Sigmoid colon (tissue), 7 donors: ENCODE results near the gene DNAJC17. TPM values are rescaled to one million over a fixed set of nuclear protein-coding genes. Genes with fewer than 3 reads are reported as not detected.
A peak's percentile ranks its signal among the peaks of the same experiment; 100 is the strongest.

ENCODE experiments used
- DNase-seq: peaks from one replicate; pipeline ENCODE4 v3.0.0-alpha.2; 2019
- H3K27ac ChIP-seq, 4 donors: fragments of 200-600 bp; sonication (generic); one replicate each; pipeline ENCODE4 v1.5.1; 2016 to 2019; ENCODE audit warnings: mild to moderate bottlenecking in 1 of 4
- H3K27me3 ChIP-seq, 3 donors: fragments of 200-600 bp; sonication (generic); one replicate each; pipeline ENCODE4 v1.5.1; 2019; ENCODE audit warnings: mild to moderate bottlenecking in 1 of 3
- H3K36me3 ChIP-seq, 4 donors: fragments of 200-600 bp; sonication (generic); one replicate each; pipeline ENCODE4 v1.5.1; 2016 to 2019
- H3K4me1 ChIP-seq, 4 donors: fragments of 200-600 bp; sonication (generic); one replicate each; pipeline ENCODE4 v1.5.1; 2017 to 2019
- H3K4me3 ChIP-seq, 4 donors: fragments of 200-600 bp; sonication (generic); one replicate each; pipeline ENCODE4 v1.5.1; 2017 to 2019; ENCODE audit warnings: mild to moderate bottlenecking in 2 of 4, moderate library complexity in 1 of 4
- H3K9me3 ChIP-seq, 4 donors: fragments of 200-600 bp in 3 of 4; sonication (generic) in 3 of 4; one replicate each; pipeline versions ENCODE4 v1.5.1 to v1.6.1; 2013 to 2019
- EP300 ChIP-seq, 4 donors: sonication (generic); formaldehyde crosslinking; IDR thresholded peaks; one replicate each; pipeline ENCODE4 v1.6.1; 2017; ENCODE audit warnings: antibody characterized with exemption in 4 of 4
- POLR2A ChIP-seq, 2 donors: fragments of 450-650 bp; IDR thresholded peaks; one replicate each; pipeline ENCODE4 v1.6.1; 2016; ENCODE audit warnings: antibody characterized with exemption in 2 of 2, mild to moderate bottlenecking in 2 of 2, moderate library complexity in 2 of 2
- POLR2AphosphoS5 ChIP-seq, 4 donors: sonication (generic); formaldehyde crosslinking; IDR thresholded peaks; one replicate each; pipeline ENCODE4 v1.6.1; 2017; ENCODE audit warnings: antibody characterized with exemption in 4 of 4
- WGBS, 2 donors: extraction: QIAGEN DNeasy Blood & Tissue Kit; methylation state at CpG; one replicate each; pipeline ENCODE4 v1.1.7; 2013; 5-methylcytosine and 5-hydroxymethylcytosine counted together
- intact Hi-C: fragments of 100-400 bp; cut with DNase I; formaldehyde crosslinking; loops from one replicate; pipeline ENCODE4 v1.15.1; 2023
- polyA plus RNA-seq, 3 donors: library from polyadenylated mRNA; stranded (reverse); fragments of 200-250 nt; gene quantifications; one replicate each; pipeline ENCODE4 v1.2.3, GENCODE V29; 2013
- total RNA-seq, 4 donors: library from RNA; depleted of rRNA; stranded (reverse); fragments of >200 nt; gene quantifications; one replicate each; pipeline ENCODE4 v1.1.0, GENCODE V29; 2016
- TF ChIP-seq, protein P1 (sequence below), 4 experiments: fragments of 450-650 bp in 3 of 4; fragments of 200-600 bp in 1 of 4; IDR thresholded peaks; one replicate each; pipeline ENCODE4 v1.5.1; 2016 to 2019; ENCODE audit warnings: antibody characterized with exemption in 4 of 4, mild to moderate bottlenecking in 3 of 4, moderate library complexity in 2 of 4
- donor health status: healthy with polysubstance abuse.
- donor health status: Bipolar disorder and iron deficiency.
- donor health status: healthy.

Gene DNAJC17
- total and polyA plus RNA-seq, 7 donors = 9.1 to 56.4 (median 25.8) TPM

DNA sequence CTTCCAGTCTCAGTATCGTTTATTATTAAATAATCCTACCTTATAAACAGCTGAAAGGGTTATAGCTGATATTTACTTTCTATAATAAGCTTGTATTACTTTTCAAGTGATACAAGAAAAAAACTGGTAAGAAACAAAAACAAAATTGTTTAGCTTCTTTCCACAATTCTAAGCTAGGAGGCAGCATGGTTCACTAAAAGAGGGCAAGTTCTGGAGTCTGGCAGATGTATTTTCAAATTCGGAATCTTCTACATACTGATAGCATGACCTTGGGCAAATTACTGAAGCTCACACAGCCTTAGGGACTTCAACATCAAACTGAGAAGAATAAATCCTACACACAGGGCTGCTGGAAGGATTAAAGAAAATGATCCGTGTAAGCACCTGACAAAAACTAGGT, 22.1 kb downstream of the DNAJC17 start:
- H3K36me3 ChIP-seq = no peaks in the 10 kb centered on the region
- no peak overlapping the region for H3K4me3 ChIP-seq
- intact Hi-C loops = no loop called here
- H3K27ac ChIP-seq = no peak overlapping the region
- TF ChIP-seq POLR2AphosphoS5 (IDR thresholded peaks at IDR 0.05) (no peak), EP300 (IDR thresholded peaks at IDR 0.05) (no peak), POLR2A (IDR thresholded peaks at IDR 0.05) (no peak)
- TF ChIP-seq, protein P1, sequence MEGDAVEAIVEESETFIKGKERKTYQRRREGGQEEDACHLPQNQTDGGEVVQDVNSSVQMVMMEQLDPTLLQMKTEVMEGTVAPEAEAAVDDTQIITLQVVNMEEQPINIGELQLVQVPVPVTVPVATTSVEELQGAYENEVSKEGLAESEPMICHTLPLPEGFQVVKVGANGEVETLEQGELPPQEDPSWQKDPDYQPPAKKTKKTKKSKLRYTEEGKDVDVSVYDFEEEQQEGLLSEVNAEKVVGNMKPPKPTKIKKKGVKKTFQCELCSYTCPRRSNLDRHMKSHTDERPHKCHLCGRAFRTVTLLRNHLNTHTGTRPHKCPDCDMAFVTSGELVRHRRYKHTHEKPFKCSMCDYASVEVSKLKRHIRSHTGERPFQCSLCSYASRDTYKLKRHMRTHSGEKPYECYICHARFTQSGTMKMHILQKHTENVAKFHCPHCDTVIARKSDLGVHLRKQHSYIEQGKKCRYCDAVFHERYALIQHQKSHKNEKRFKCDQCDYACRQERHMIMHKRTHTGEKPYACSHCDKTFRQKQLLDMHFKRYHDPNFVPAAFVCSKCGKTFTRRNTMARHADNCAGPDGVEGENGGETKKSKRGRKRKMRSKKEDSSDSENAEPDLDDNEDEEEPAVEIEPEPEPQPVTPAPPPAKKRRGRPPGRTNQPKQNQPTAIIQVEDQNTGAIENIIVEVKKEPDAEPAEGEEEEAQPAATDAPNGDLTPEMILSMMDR (IDR thresholded peaks at IDR 0.05) = no peak
- DNase-seq = no peak
- WGBS, 2 donors = 46 to 77% methylated on average over 3 of the region's 3 CpGs
- no peaks in the 10 kb centered on the region for H3K9me3 ChIP-seq
- H3K27me3 ChIP-seq = no peaks in the 10 kb centered on the region
- peaks cover 0 to 10% (median 3%) of the 10 kb centered on the region in 4 donors for H3K4me1 ChIP-seq

DNA sequence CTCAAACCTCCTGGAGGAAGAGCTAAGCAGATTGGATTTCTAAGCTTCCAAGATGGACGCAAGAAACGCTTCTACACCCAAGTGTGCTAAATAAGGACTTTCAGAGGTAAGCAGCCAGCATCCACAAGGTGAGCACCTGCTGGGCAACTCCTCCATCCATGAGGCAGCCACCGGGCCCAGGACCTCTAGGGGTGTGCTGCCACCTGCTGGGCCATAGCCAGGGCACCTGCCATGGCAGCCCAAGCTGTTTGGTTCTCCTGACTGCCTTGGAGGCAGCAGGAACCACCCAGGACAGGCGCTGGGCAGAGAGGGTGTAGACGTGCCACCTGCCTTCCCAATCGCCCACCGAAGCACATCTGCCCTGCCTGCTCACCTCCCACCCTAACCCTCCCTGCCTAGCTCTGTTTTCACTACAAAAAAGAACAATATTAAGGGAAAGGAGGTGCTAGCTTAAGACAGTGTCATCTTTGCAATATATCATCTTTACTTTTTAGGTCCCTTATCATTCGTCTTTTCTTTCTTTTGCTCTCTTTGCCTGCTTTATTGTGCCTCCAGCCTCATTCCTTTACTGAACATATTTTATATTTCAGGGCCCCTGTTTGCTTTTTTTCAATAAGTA, 24.6 kb downstream of the DNAJC17 start:
- intact Hi-C loops = no loop called here
- H3K27ac ChIP-seq = no peak overlapping the region

DNA sequence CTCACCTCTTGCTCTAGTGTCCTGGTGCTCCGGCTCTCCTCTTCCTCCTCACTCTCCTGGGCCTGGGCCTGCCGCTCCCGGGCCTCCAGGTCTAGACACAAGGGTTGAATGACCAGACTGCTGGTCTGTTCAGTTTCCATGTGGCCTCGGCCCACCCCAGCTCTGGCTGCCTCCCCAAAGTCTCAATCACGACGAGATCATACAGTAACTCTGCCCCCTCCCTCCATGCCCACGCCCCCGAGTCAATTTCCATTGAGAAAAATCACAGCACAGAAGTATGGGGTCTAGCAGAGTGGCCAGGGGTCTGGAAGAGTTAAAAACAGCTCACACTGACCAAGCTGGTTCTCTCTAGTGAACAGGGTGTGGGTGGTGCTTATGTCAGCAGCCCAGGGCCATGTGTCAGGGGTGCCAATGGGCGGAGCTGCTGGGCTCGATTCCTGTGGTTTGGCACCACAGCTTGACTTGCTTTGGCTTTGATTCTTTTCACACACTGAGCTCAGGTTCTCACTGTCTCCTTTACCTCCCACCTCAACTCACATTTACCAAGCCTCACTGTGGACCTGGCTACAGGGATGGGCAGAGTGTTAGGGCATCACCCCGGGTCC, 30.6 kb downstream of the DNAJC17 start:
- whole genome bisulfite sequencing, 2 donors = 81 to 84% methylated on average over 11 of the region's 11 CpGs
- no peak overlapping the region for H3K4me3 ChIP-seq
- H3K9me3 ChIP-seq = no peaks in the 10 kb centered on the region
- TF ChIP-seq, protein P1 (IDR thresholded peaks at IDR 0.05) = no peak
- TF ChIP-seq POLR2AphosphoS5 (IDR thresholded peaks at IDR 0.05) (no peak), POLR2A (IDR thresholded peaks at IDR 0.05) (no peak)
- no peak overlapping the region for H3K27ac ChIP-seq
- H3K4me1 ChIP-seq = no peaks in the 10 kb centered on the region
- peaks cover 34 to 85% (median 56%) of the 10 kb centered on the region in 4 donors for H3K36me3 ChIP-seq
- intact Hi-C loops = no loop called here
- no peak for DNase-seq
- H3K27me3 ChIP-seq = no peaks in the 10 kb centered on the region

More for the DNA sequence above, 24.6 kb downstream of the DNAJC17 start:
- WGBS, 2 donors = 15 to 47% methylated on average over 8 of the region's 8 CpGs
- H3K9me3 ChIP-seq = no peaks in the 10 kb centered on the region
- DNase-seq = no peak
- no peak overlapping the region for H3K4me3 ChIP-seq
- no peak for TF ChIP-seq EP300 (IDR thresholded peaks at IDR 0.05)
- TF ChIP-seq, protein P1 (IDR thresholded peaks at IDR 0.05) = peak in 3 of 4 experiments; percentile 20 to 33 (median 31)
- H3K27me3 ChIP-seq = no peaks in the 10 kb centered on the region
- peaks cover 10 to 24% (median 14%) of the 10 kb centered on the region in 4 donors for H3K36me3 ChIP-seq
- H3K4me1 ChIP-seq = peaks cover 0 to 10% (median 3%) of the 10 kb centered on the region in 4 donors

DNA sequence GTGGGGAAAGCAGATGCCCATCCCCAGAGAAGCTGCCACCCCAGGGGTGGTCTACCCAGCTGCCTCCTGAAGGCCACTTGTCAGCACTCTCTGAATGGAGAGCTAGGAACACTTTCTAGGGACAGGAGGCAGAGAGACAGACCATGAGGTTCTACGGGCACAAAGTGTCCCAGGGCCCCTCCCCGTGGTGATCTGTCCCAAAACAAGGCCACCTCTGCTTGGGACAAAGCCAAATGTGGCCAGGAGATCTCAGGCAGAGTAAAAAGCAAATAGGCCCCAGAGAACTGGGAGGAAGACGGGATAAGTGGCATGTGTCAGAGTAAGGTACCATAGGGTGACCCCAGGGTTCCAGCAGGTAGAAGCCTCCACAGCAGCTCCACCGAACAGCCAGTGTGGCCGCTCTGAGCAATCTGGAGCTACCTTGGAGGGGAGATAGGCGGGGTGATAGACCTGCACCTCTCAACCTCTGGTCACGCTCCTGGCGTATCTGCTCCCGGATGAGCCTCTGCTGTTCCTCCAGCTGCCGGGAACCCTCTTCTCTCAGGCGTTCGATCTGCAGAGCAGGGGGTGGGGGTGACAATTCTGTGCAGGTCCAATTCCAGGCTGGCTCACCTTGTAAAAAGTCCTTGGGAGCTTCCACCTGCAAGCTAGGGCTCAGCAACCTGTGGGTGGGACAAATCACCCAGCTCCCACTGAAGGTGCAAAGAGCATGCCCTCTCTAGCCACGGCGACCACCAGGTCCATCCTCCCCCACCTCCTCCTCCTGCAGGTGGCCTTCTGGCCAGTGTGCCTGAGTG, 31.3 kb downstream of the DNAJC17 start:
- no peaks in the 10 kb centered on the region for H3K9me3 ChIP-seq
- no peaks in the 10 kb centered on the region for H3K27me3 ChIP-seq
- no peak overlapping the region for H3K4me3 ChIP-seq
- no peak for DNase-seq
- 95 to 97% methylated on average over 14 of the region's 14 CpGs for WGBS, 2 donors
- H3K4me1 ChIP-seq = no peaks in the 10 kb centered on the region
- peaks cover 34 to 92% (median 56%) of the 10 kb centered on the region in 4 donors for H3K36me3 ChIP-seq
- intact Hi-C loops = no loop called here
- H3K27ac ChIP-seq = no peak overlapping the region
- TF ChIP-seq POLR2AphosphoS5 (IDR thresholded peaks at IDR 0.05) (no peak), EP300 (IDR thresholded peaks at IDR 0.05) (no peak), POLR2A (IDR thresholded peaks at IDR 0.05) (no peak)
- TF ChIP-seq, protein P1 (IDR thresholded peaks at IDR 0.05) = no peak
